HPDE6-E6E7 (cell line): ENCODE data around the gene SLC19A2.
"Not testable (repeated sequence)": the region's sequence is repeated elsewhere in the genome, so short reads cannot be mapped to it uniquely, and the experiment has no call there.

ENCODE experiments used
- DNase-seq: peaks from one replicate; pipeline ENCODE4 v3.0.0; 2011; ENCODE audit warnings: missing footprints; ENCODE audit errors: extremely low spot score

The SLC19A2 gene

GRCh38 chr1:169485431-169486280 is at the start of gene SLC19A2:
SLC19A2 (minus strand) TSS chr1:169485944; CDS start chr1:169485766, 178 bp downstream.
- DNase-seq: peak; percentile 99

- no peak for DNase-seq
Observed at GRCh38 chr1:169534653-169535052, 48.9 kb upstream of the SLC19A2 start.

GRCh38 chr1:169533528-169534190 is 47.9 kb upstream of the SLC19A2 start:
- not testable (repeated sequence) for DNase-seq

- no peak for DNase-seq
Observed at GRCh38 chr1:169530448-169530847, 44.7 kb upstream of the SLC19A2 start.

- DNase-seq: peak; percentile 76
Observed at GRCh38 chr1:169529068-169529642, 43.4 kb upstream of the SLC19A2 start.

GRCh38 chr1:169528215-169529067 is 42.7 kb upstream of the SLC19A2 start:
- DNase-seq: no peak

GRCh38 chr1:169527451-169528214 is 41.9 kb upstream of the SLC19A2 start:
- no peak for DNase-seq

GRCh38 chr1:169527001-169527400 is 41.3 kb upstream of the SLC19A2 start:
- no peak for DNase-seq

- no peak for DNase-seq
Observed at GRCh38 chr1:169526120-169526832, 40.5 kb upstream of the SLC19A2 start.

GRCh38 chr1:169525391-169525790 is 39.6 kb upstream of the SLC19A2 start:
- DNase-seq: no peak

- DNase-seq: no peak
Observed at GRCh38 chr1:169523904-169524303, 38.2 kb upstream of the SLC19A2 start.

GRCh38 chr1:169521226-169521625 is 35.5 kb upstream of the SLC19A2 start:
- DNase-seq: no peak

- DNase-seq: no peak
Observed at GRCh38 chr1:169517558-169518186, 31.9 kb upstream of the SLC19A2 start.

- DNase-seq: no peak
Observed at GRCh38 chr1:169515641-169516040, 29.9 kb upstream of the SLC19A2 start.

- DNase-seq: no peak
Observed at GRCh38 chr1:169514566-169515270, 29.0 kb upstream of the SLC19A2 start.

GRCh38 chr1:169513208-169513607 is 27.5 kb upstream of the SLC19A2 start:
- no peak for DNase-seq

- DNase-seq: peak; percentile 67
Observed at GRCh38 chr1:169511316-169512005, 25.7 kb upstream of the SLC19A2 start.

- no peak for DNase-seq
Observed at GRCh38 chr1:169510060-169510459, 24.3 kb upstream of the SLC19A2 start.

GRCh38 chr1:169509354-169509753 is 23.6 kb upstream of the SLC19A2 start:
- no peak for DNase-seq
